HepG2 (cell line): ENCODE measurements around the gene METAP2. TPM values are rescaled to one million over a fixed set of nuclear protein-coding genes. Genes with fewer than 3 reads are reported as not detected.
A peak's percentile ranks its signal among the peaks of the same experiment; 100 is the strongest.

Experiments
- ATAC-seq: fragments of 200-7000 bp; cut with Tn5 transposase; 3 replicates; pipeline ENCODE4 v1.9.1; 2020; ENCODE audit warnings: mild to moderate bottlenecking, moderate library complexity
- BruUV-seq: library from RNA; stranded (reverse); fragments of 400-500 nt; replicated peaks from 2 replicates; lab custom pipeline; 2021; lab: Mats Ljungman, UMichigan
- CTCF ChIA-PET: fragments of 300-600 bp; formaldehyde crosslinking; extraction: SDS; loops from one replicate; lab custom pipeline; 2021; ENCODE audit warnings: low total read pairs, inconsistent platforms, low intra/inter-chr PET ratio; lab: Yijun Ruan, JAX
- POLR2A ChIA-PET: fragments of 350-600 bp; sonication (Branson Sonifier 250); formaldehyde crosslinking; loops from one replicate; lab custom pipeline; 2020; ENCODE audit warnings: antibody characterized with exemption, inconsistent platforms; lab: Yijun Ruan, JAX
- DNase-seq: peaks from one replicate; pipeline ENCODE4 v3.0.0-alpha.2; 2015; ENCODE audit warnings: low spot score
- FAIRE-seq: peaks from 3 replicates; lab custom pipeline; 2011; peaks lifted over from hg19 to GRCh38; lab: Jason Lieb, UNC
- H2AFZ ChIP-seq: one replicate; pipeline ENCODE4 v1.6.1; 2011; ENCODE audit warnings: low read length, inconsistent platforms
- H3K27ac ChIP-seq: fragments of 300-600 bp; 3 replicates; pipeline ENCODE4 v1.8.0; 2011; ENCODE audit warnings: mixed run types, mild to moderate bottlenecking, mixed read lengths, low read length, inconsistent platforms; ENCODE audit not compliant: insufficient read depth; ENCODE audit errors: extremely low read length
- H3K27me3 ChIP-seq, 2 experiments: fragments of 200-600 bp in 1 of 2; 2 replicates in 1 of 2; 3 replicates in 1 of 2; pipeline versions ENCODE4 v1.6.0 to v1.8.0; 2011; ENCODE audit warnings: low read length in 2 of 2, mild to moderate bottlenecking in 2 of 2, moderate library complexity in 2 of 2, inconsistent platforms in 1 of 2; ENCODE audit not compliant: insufficient read depth in 2 of 2, control insufficient read depth in 1 of 2
- H3K36me3 ChIP-seq, 2 experiments: fragments of 200-600 bp in 1 of 2; replicated peaks in 1 of 2; 2 replicates in 1 of 2; 3 replicates in 1 of 2; pipeline versions ENCODE4 v1.5.1 to v1.8.0; 2011; ENCODE audit warnings: low read length in 2 of 2, inconsistent platforms in 1 of 2; ENCODE audit not compliant: insufficient read depth in 2 of 2, control insufficient read depth in 1 of 2
- H3K4me1 ChIP-seq: 2 replicates; pipeline ENCODE4 v1.5.1; 2012; ENCODE audit warnings: low read length, inconsistent platforms; ENCODE audit not compliant: insufficient read depth
- H3K4me2 ChIP-seq: 2 replicates; pipeline ENCODE4 v1.6.0; 2011; ENCODE audit warnings: low read depth, low read length, inconsistent platforms
- H3K4me3 ChIP-seq, 3 experiments: fragments of 200-600 bp in 1 of 3; sonication (generic), shearing (Covaris generic) in 1 of 3; replicated peaks in 1 of 3; 2 replicates each; pipeline ENCODE4 v1.5.1; 2011 to 2016; ENCODE audit warnings: low read length in 3 of 3, inconsistent platforms in 2 of 3, low read depth in 2 of 3, mild to moderate bottlenecking in 2 of 3, control low read depth in 1 of 3, mixed read lengths in 1 of 3; ENCODE audit not compliant: insufficient read depth in 1 of 3
- H3K79me2 ChIP-seq: one replicate; pipeline ENCODE4 v1.6.1; 2011; ENCODE audit warnings: low read length, inconsistent platforms; ENCODE audit not compliant: insufficient read depth
- H3K9ac ChIP-seq: 2 replicates; pipeline ENCODE4 v1.6.0; 2011; ENCODE audit warnings: mild to moderate bottlenecking, low read depth, low read length, inconsistent platforms; ENCODE audit not compliant: insufficient read depth
- H3K9me3 ChIP-seq: 2 replicates; pipeline ENCODE4 v1.5.1; 2012; ENCODE audit warnings: mild to moderate bottlenecking, low read length
- H4K20me1 ChIP-seq: 2 replicates; pipeline ENCODE4 v1.6.0; 2011; ENCODE audit warnings: inconsistent platforms, mild to moderate bottlenecking, low read length, moderate library complexity; ENCODE audit not compliant: insufficient read depth
- ATF7 ChIP-seq, 2 experiments: fragments of 450-650 bp in 1 of 2; sonication (generic) in 1 of 2; formaldehyde crosslinking in 1 of 2; IDR thresholded peaks; 2 replicates each; pipeline versions ENCODE4 v1.4.0 to v1.6.1; 2016 to 2020; ENCODE audit warnings: antibody characterized with exemption in 1 of 2, mild to moderate bottlenecking in 1 of 2, missing genetic modification reagents in 1 of 2
- ATF7-NPFF ChIP-seq: sonication (generic); formaldehyde crosslinking; IDR thresholded peaks from 2 replicates; pipeline ENCODE4 v1.8.1; 2023; ENCODE audit warnings: mild to moderate bottlenecking, low read depth, missing genetic modification reagents, moderate library complexity
- CEBPB ChIP-seq: IDR thresholded peaks from 2 replicates; pipeline ENCODE4 v1.6.1; 2011; ENCODE audit warnings: low read depth, low read length, improper control_type of control experiment, borderline replicate concordance
- FIP1L1 ChIP-seq: fragments of 200-400 bp; formaldehyde crosslinking; IDR thresholded peaks from 2 replicates; pipeline ENCODE4 v1.6.1; 2018; ENCODE audit warnings: low read depth, mild to moderate bottlenecking, low read length, moderate library complexity, borderline replicate concordance; ENCODE audit not compliant: insufficient read depth
- KDM1A ChIP-seq: IDR thresholded peaks from 2 replicates; pipeline ENCODE4 v1.6.1; 2016; ENCODE audit warnings: missing compliant biosample characterization
- NR2F2 ChIP-seq: IDR thresholded peaks from 2 replicates; pipeline ENCODE4 v1.6.1; 2012; ENCODE audit warnings: low read depth, inconsistent platforms, borderline replicate concordance
- PHB2 ChIP-seq: fragments of 450-650 bp; IDR thresholded peaks from 2 replicates; pipeline ENCODE4 v1.6.1; 2018; ENCODE audit not compliant: partially characterized antibody
- ZBTB42 ChIP-seq: sonication (generic); formaldehyde crosslinking; IDR thresholded peaks from 2 replicates; pipeline ENCODE4 v1.5.0; 2020; ENCODE audit warnings: mild to moderate bottlenecking, missing genetic modification reagents
- ZNF329 ChIP-seq: sonication (generic); formaldehyde crosslinking; IDR thresholded peaks from 2 replicates; pipeline ENCODE4 v1.9.0; 2021; ENCODE audit warnings: low read depth, mild to moderate bottlenecking, missing genetic modification reagents
- ZNF431 ChIP-seq: sonication (generic); formaldehyde crosslinking; IDR thresholded peaks from 2 replicates; pipeline ENCODE4 v1.9.0; 2022; ENCODE audit warnings: missing genetic modification reagents, low read depth, mild to moderate bottlenecking, borderline replicate concordance
- ZNF468 ChIP-seq: sonication (generic); formaldehyde crosslinking; IDR thresholded peaks from 2 replicates; pipeline ENCODE4 v1.8.0; 2022; ENCODE audit warnings: mild to moderate bottlenecking, moderate library complexity, missing genetic modification reagents
- ZNF530 ChIP-seq: sonication (generic); formaldehyde crosslinking; IDR thresholded peaks from 2 replicates; pipeline ENCODE4 v1.5.0; 2020; ENCODE audit warnings: low read depth, mild to moderate bottlenecking, missing genetic modification reagents
- WGBS: methylation state at CpG from one replicate; pipeline ENCODE4 v1.1.6; 2017; ENCODE audit warnings: low lambda C conversion rate; 5-methylcytosine and 5-hydroxymethylcytosine counted together
- in situ Hi-C: cut with HindIII; loops from 2 replicates; pipeline ENCODE4 v1.10.0; 2017; ENCODE audit warnings: low pct_unique_long_range_greater_than_20kb; ENCODE audit not compliant: extremely low pct_ligation_motif_present
- intact Hi-C: fragments of 100-400 bp; cut with micrococcal nuclease; formaldehyde crosslinking; loops from one replicate; pipeline ENCODE4 v1.10.0; 2022; ENCODE audit not compliant: unreplicated experiment
- polyA plus RNA-seq, 8 experiments: library from polyadenylated mRNA; depleted of rRNA in 3 of 8; stranded (reverse) in 7 of 8; unstranded in 1 of 8; fragments of >200 nt; fragmentation: Illumina TruSeq in 4 of 8; extraction: Trizol in 4 of 8; gene quantifications; 2 replicates each; pipeline versions ENCODE4 v1.2.1 to v1.2.3, GENCODE V29; 2011 to 2016; ENCODE audit warnings: low read depth in 4 of 8, missing spikeins in 1 of 8, mixed read lengths in 1 of 8; ENCODE audit not compliant: insufficient read depth in 1 of 8
- total RNA-seq, 5 experiments: library from RNA; depleted of rRNA; stranded (reverse); fragments of >200 nt; fragmentation: Illumina TruSeq; extraction: Trizol; gene quantifications; 2 replicates each; pipeline ENCODE4 v1.2.3, GENCODE V29; 2016; ENCODE audit warnings: low read depth in 1 of 5
- TF ChIP-seq, protein P1 (sequence below): sonication (generic); formaldehyde crosslinking; IDR thresholded peaks from 2 replicates; pipeline ENCODE4 v1.5.1; 2020; ENCODE audit warnings: missing genetic modification reagents, mild to moderate bottlenecking, borderline replicate concordance
- TF ChIP-seq, protein P2 (sequence below): sonication (generic); formaldehyde crosslinking; IDR thresholded peaks from 2 replicates; pipeline ENCODE4 v1.5.1; 2020; ENCODE audit warnings: missing genetic modification reagents, mild to moderate bottlenecking, borderline replicate concordance
- TF ChIP-seq, protein P3 (sequence below): sonication (generic); formaldehyde crosslinking; IDR thresholded peaks from 2 replicates; pipeline ENCODE4 v1.4.0; 2020; ENCODE audit warnings: mild to moderate bottlenecking, missing genetic modification reagents

METAP2 gene
- total and polyA plus RNA-seq, 2 of the 13 experiments (the other 11 are each of a cell fraction or from before 2014, with no cell fraction given) = 67.8 to 131 TPM

DNA sequence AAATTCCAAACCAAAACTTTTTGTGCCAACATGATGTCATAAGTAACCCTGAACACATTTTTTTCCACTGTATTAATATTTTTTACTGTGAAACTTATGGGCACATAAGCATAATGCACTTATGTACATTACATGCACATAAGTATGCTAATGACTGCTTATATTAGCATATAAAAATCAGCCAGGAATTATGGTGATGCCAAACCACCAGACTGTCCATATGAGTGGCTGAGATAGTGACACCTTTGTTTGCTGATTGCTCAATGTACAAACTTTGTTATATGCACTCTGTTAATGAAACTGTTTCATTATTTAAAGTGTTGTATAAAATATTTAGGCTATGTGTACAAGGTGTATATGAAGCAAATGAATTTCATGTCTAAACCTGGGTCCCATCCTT lies 45.0 kb downstream of the METAP2 start:
- H3K9me3 ChIP-seq = no peaks in the 10 kb centered on the region
- DNase-seq = no peak
- TF ChIP-seq CEBPB (0 out of 2 replicates have a peak, but pooled peaks have one; percentile 14), ATF7 (IDR thresholded peaks at IDR 0.05) (0 out of 2 replicates have a peak, but pooled peaks have one; percentile 3), ATF7 (CRISPR knock-in tag; IDR thresholded peaks at IDR 0.05) (no peak)
- TF ChIP-seq, protein P1, sequence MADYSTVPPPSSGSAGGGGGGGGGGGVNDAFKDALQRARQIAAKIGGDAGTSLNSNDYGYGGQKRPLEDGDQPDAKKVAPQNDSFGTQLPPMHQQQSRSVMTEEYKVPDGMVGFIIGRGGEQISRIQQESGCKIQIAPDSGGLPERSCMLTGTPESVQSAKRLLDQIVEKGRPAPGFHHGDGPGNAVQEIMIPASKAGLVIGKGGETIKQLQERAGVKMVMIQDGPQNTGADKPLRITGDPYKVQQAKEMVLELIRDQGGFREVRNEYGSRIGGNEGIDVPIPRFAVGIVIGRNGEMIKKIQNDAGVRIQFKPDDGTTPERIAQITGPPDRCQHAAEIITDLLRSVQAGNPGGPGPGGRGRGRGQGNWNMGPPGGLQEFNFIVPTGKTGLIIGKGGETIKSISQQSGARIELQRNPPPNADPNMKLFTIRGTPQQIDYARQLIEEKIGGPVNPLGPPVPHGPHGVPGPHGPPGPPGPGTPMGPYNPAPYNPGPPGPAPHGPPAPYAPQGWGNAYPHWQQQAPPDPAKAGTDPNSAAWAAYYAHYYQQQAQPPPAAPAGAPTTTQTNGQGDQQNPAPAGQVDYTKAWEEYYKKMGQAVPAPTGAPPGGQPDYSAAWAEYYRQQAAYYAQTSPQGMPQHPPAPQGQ (CRISPR knock-in tag) = no peak
- H3K4me1 ChIP-seq = no peaks in the 10 kb centered on the region
- intact Hi-C loops = no loop called here
- ChIA-PET CTCF (no interaction called here), POLR2A (no interaction called here)
- in situ Hi-C loops = no loop called here
- no peak overlapping the region for H3K9ac ChIP-seq
- H3K27me3 ChIP-seq = no peaks in the 10 kb centered on the region
- no peak overlapping the region for H3K27ac ChIP-seq
- ATAC-seq = no peak
- H3K36me3 ChIP-seq = peaks cover 0 to 12% of the 10 kb centered on the region in 2 experiments; a peak in 3 of 5 replicates
- FAIRE-seq = no peak
- H3K79me2 ChIP-seq = no peaks in the 10 kb centered on the region
- H4K20me1 ChIP-seq = no peaks in the 10 kb centered on the region
- H3K4me2 ChIP-seq = no peak overlapping the region
- no peak overlapping the region for H2AFZ ChIP-seq
- no TSS peak for BruUV-seq
- no peak overlapping the region for H3K4me3 ChIP-seq

GRCh38 chr12:95520816-95521215 lies 46.9 kb downstream of the METAP2 start:
- Histone ChIP-seq H3K4me3 (no peak overlapping the region), H3K9me3 (no peaks in the 10 kb centered on the region), H3K79me2 (no peaks in the 10 kb centered on the region), H3K27ac (no peak overlapping the region), H3K4me1 (no peaks in the 10 kb centered on the region), H3K4me2 (no peak overlapping the region), H3K27me3 (no peaks in the 10 kb centered on the region; a peak in 1 of 5 replicates), H4K20me1 (no peaks in the 10 kb centered on the region), H3K9ac (no peak overlapping the region), H3K36me3 (no peaks in the 10 kb centered on the region), H2AFZ (no peak overlapping the region)
- DNase-seq (no peak), FAIRE-seq (no peak), ATAC-seq (no peak)
- 62% methylated on average over 6 of the region's 6 CpGs for WGBS
- in situ Hi-C loops = loop anchor here (10.0 kb wide), 1 partner anchor 166 kb away; no protein-coding TSS in a partner anchor
- BruUV-seq = no TSS peak
- CTCF ChIA-PET = no interaction called here
- POLR2A ChIA-PET = no interaction called here
- intact Hi-C loops = no loop called here
- TF ChIP-seq FIP1L1 (no peak), ZBTB42 (no peak), ZNF431 (CRISPR knock-in tag) (no peak), KDM1A (CRISPR knock-in tag) (no peak), NR2F2 (no peak), ZNF468 (no peak), ATF7-NPFF (no peak), ZNF530 (CRISPR knock-in tag) (no peak), PHB2 (no peak), ZNF329 (CRISPR knock-in tag) (no peak)
- TF ChIP-seq, protein P2, sequence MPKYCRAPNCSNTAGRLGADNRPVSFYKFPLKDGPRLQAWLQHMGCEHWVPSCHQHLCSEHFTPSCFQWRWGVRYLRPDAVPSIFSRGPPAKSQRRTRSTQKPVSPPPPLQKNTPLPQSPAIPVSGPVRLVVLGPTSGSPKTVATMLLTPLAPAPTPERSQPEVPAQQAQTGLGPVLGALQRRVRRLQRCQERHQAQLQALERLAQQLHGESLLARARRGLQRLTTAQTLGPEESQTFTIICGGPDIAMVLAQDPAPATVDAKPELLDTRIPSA (CRISPR knock-in tag) = no peak
- TF ChIP-seq, protein P3, sequence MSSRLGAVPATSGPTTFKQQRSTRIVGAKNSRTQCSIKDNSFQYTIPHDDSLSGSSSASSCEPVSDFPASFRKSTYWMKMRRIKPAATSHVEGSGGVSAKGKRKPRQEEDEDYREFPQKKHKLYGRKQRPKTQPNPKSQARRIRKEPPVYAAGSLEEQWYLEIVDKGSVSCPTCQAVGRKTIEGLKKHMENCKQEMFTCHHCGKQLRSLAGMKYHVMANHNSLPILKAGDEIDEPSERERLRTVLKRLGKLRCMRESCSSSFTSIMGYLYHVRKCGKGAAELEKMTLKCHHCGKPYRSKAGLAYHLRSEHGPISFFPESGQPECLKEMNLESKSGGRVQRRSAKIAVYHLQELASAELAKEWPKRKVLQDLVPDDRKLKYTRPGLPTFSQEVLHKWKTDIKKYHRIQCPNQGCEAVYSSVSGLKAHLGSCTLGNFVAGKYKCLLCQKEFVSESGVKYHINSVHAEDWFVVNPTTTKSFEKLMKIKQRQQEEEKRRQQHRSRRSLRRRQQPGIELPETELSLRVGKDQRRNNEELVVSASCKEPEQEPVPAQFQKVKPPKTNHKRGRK = no peak
